Measurements from ENCODE around the gene SNX33.
"Not testable (repeated sequence)": the region's sequence is repeated elsewhere in the genome, so short reads cannot be mapped to it uniquely, and the experiment has no call there.

SNX33 gene

GRCh38 chr15:75662823-75663519 lies 15.3 kb downstream of the SNX33 start:
- no peak for DNase-seq

GRCh38 chr15:75663931-75664421 lies 16.3 kb downstream of the SNX33 start:
- no peak for DNase-seq

- no peak for DNase-seq
Measured at GRCh38 chr15:75666823-75667501, 19.2 kb downstream of the SNX33 start.

- DNase-seq = peak; percentile 25
Measured at GRCh38 chr15:75669191-75669878, 21.6 kb downstream of the SNX33 start.

GRCh38 chr15:75669879-75670212 lies 22.1 kb downstream of the SNX33 start:
- DNase-seq = no peak

GRCh38 chr15:75671730-75672602 lies 24.3 kb downstream of the SNX33 start:
- no peak for DNase-seq

GRCh38 chr15:75672646-75673425 lies 25.1 kb downstream of the SNX33 start:
- no peak for DNase-seq

- no peak for DNase-seq
Measured at GRCh38 chr15:75673426-75674235, 25.9 kb downstream of the SNX33 start.

- DNase-seq = no peak
Measured at GRCh38 chr15:75674366-75674765, 26.7 kb downstream of the SNX33 start.

- no peak for DNase-seq
Measured at GRCh38 chr15:75675579-75676404, 28.1 kb downstream of the SNX33 start.

- no peak for DNase-seq
Measured at GRCh38 chr15:75676688-75677464, 29.2 kb downstream of the SNX33 start.

GRCh38 chr15:75677465-75678323 lies 30.0 kb downstream of the SNX33 start:
- no peak for DNase-seq

- DNase-seq = not testable (repeated sequence)
Measured at GRCh38 chr15:75678324-75678690, 30.6 kb downstream of the SNX33 start.

- no peak for DNase-seq
Measured at GRCh38 chr15:75680007-75680789, 32.5 kb downstream of the SNX33 start.

GRCh38 chr15:75682181-75683135 lies 34.7 kb downstream of the SNX33 start:
- DNase-seq = no peak

GRCh38 chr15:75683646-75684312 lies 36.1 kb downstream of the SNX33 start:
- DNase-seq = peak; percentile 81
